NOMO-1 (cell line): ENCODE data around the gene RIN2.
A peak's percentile ranks its signal among the peaks of the same experiment; 100 is the strongest.

Experiments used
- DNase-seq, 2 experiments: peaks; one replicate each; lab custom pipeline; 2025; ENCODE audit not compliant: unreplicated experiment in 2 of 2; lab: John Stamatoyannopoulos, UW

The RIN2 gene

GRCh38 chr20:19764207-19764606 lies 6.1 kb downstream of the RIN2 start:
- DNase-seq = no peak

GRCh38 chr20:19765266-19765665 lies 7.2 kb downstream of the RIN2 start:
- DNase-seq = no peak

- DNase-seq = no peak
Measured at GRCh38 chr20:19765913-19766312, 7.9 kb downstream of the RIN2 start.

GRCh38 chr20:19767070-19767469 lies 9.0 kb downstream of the RIN2 start:
- DNase-seq = no peak

GRCh38 chr20:19768325-19768842 lies 10.3 kb downstream of the RIN2 start:
- DNase-seq = no peak

- no peak for DNase-seq
Measured at GRCh38 chr20:19769507-19769906, 11.4 kb downstream of the RIN2 start.

- no peak for DNase-seq
Measured at GRCh38 chr20:19770375-19770774, 12.3 kb downstream of the RIN2 start.

- DNase-seq = no peak
Measured at GRCh38 chr20:19771031-19771430, 13.0 kb downstream of the RIN2 start.

GRCh38 chr20:19773471-19773870 lies 15.4 kb downstream of the RIN2 start:
- DNase-seq = no peak

- no peak for DNase-seq
Measured at GRCh38 chr20:19774135-19774933, 16.3 kb downstream of the RIN2 start.

GRCh38 chr20:19775353-19776253 lies 17.5 kb downstream of the RIN2 start:
- no peak for DNase-seq

- DNase-seq = no peak
Measured at GRCh38 chr20:19777315-19777714, 19.3 kb downstream of the RIN2 start.

- no peak for DNase-seq
Measured at GRCh38 chr20:19777981-19778380, 19.9 kb downstream of the RIN2 start.

- DNase-seq = no peak
Measured at GRCh38 chr20:19778404-19778803, 20.3 kb downstream of the RIN2 start.

- DNase-seq = no peak
Measured at GRCh38 chr20:19779634-19780033, 21.6 kb downstream of the RIN2 start.

GRCh38 chr20:19780261-19780660 lies 22.2 kb downstream of the RIN2 start:
- DNase-seq = no peak

GRCh38 chr20:19781235-19781634 lies 23.2 kb downstream of the RIN2 start:
- DNase-seq = no peak

- DNase-seq = no peak
Measured at GRCh38 chr20:19782669-19783068, 24.6 kb downstream of the RIN2 start.

- DNase-seq = no peak
Measured at GRCh38 chr20:19783966-19784401, 25.9 kb downstream of the RIN2 start.

GRCh38 chr20:19784511-19785172 lies 26.6 kb downstream of the RIN2 start:
- DNase-seq = peak; percentile 33 to 68
